ENCODE data around the gene KRT27.

DNA sequence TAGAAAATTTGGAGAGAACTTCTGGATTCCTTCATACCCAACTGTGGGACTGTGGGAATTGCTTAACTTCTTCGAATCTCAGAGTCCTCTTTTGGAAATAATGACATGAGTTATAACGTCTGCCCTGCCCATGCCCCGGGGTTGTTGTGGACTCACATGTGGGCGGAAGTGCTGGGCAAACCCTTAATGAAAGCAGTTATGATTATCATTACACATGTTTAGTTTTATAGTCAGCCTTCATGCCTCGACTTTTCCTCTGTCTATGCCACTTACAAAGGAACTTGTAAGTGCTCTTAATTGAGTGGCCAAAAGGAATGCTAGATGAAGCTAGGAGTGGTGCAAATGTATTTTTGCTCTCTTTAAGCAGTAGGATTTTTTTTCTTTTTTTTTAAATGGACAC is 3.9 kb downstream of the KRT27 start:
- TF ChIP-seq, protein P1, sequence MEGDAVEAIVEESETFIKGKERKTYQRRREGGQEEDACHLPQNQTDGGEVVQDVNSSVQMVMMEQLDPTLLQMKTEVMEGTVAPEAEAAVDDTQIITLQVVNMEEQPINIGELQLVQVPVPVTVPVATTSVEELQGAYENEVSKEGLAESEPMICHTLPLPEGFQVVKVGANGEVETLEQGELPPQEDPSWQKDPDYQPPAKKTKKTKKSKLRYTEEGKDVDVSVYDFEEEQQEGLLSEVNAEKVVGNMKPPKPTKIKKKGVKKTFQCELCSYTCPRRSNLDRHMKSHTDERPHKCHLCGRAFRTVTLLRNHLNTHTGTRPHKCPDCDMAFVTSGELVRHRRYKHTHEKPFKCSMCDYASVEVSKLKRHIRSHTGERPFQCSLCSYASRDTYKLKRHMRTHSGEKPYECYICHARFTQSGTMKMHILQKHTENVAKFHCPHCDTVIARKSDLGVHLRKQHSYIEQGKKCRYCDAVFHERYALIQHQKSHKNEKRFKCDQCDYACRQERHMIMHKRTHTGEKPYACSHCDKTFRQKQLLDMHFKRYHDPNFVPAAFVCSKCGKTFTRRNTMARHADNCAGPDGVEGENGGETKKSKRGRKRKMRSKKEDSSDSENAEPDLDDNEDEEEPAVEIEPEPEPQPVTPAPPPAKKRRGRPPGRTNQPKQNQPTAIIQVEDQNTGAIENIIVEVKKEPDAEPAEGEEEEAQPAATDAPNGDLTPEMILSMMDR (conservative IDR thresholded peaks at IDR 0.05; ENCODE audit: low read length), result no peak
- no peak for TF ChIP-seq EZH2phosphoT487 (IDR thresholded peaks at IDR 0.05; ENCODE audit: borderline replicate concordance, low read depth, low read length)

Data from OCI-LY7 (cell line).